H9 (cell line): Measurements from ENCODE around the gene RHOD. TPM values are rescaled to one million over a fixed set of nuclear protein-coding genes. Genes with fewer than 3 reads are reported as not detected.

Experiments used
- DNase-seq: peaks from one replicate; pipeline ENCODE4 v3.0.0-alpha.2; 2017
- H2AFZ ChIP-seq: one replicate; pipeline ENCODE4 v1.6.1; 2013; ENCODE audit warnings: mild to moderate bottlenecking, low read length, control low read depth, moderate library complexity
- H2AK5ac ChIP-seq: 2 replicates; pipeline ENCODE4 v1.6.1; 2013; ENCODE audit warnings: low read length, control low read depth, mixed read lengths; ENCODE audit not compliant: insufficient read length
- H2BK120ac ChIP-seq: one replicate; pipeline ENCODE4 v1.6.1; 2013; ENCODE audit warnings: low read depth, mild to moderate bottlenecking, low read length, control low read depth, inconsistent platforms; ENCODE audit not compliant: poor library complexity, severe bottlenecking
- H2BK12ac ChIP-seq: 2 replicates; pipeline ENCODE4 v1.6.1; 2013; ENCODE audit warnings: low read length, control low read depth, mixed read lengths, low read depth; ENCODE audit not compliant: insufficient read length
- H2BK15ac ChIP-seq: 2 replicates; pipeline ENCODE4 v1.6.1; 2013; ENCODE audit warnings: low read depth, low read length, control low read depth
- H2BK20ac ChIP-seq: one replicate; pipeline ENCODE4 v1.6.1; 2013; ENCODE audit warnings: low read depth, mild to moderate bottlenecking, low read length, control low read depth, inconsistent platforms; ENCODE audit not compliant: poor library complexity, severe bottlenecking
- H2BK5ac ChIP-seq: 2 replicates; pipeline ENCODE4 v1.6.1; 2013; ENCODE audit warnings: low read length, control low read depth, mixed read lengths; ENCODE audit not compliant: insufficient read length
- H3K14ac ChIP-seq: 2 replicates; pipeline ENCODE4 v1.6.1; 2013; ENCODE audit warnings: low read length, control low read depth; ENCODE audit not compliant: insufficient read depth
- H3K18ac ChIP-seq: 2 replicates; pipeline ENCODE4 v1.6.1; 2013; ENCODE audit warnings: low read depth, mild to moderate bottlenecking, mixed read lengths, low read length, control low read depth; ENCODE audit not compliant: insufficient read length
- H3K23ac ChIP-seq: 2 replicates; pipeline ENCODE4 v1.6.1; 2013; ENCODE audit warnings: low read length, control low read depth, mixed read lengths, low read depth; ENCODE audit not compliant: insufficient read length
- H3K23me2 ChIP-seq: 2 replicates; pipeline ENCODE4 v1.6.1; 2013; ENCODE audit warnings: low read depth, mild to moderate bottlenecking, mixed read lengths, low read length, control low read depth; ENCODE audit not compliant: insufficient read length, poor library complexity, severe bottlenecking
- H3K27ac ChIP-seq: 2 replicates; pipeline ENCODE4 v1.5.1; 2013; ENCODE audit warnings: low read length, control low read depth, mixed read lengths, low read depth; ENCODE audit not compliant: insufficient read length
- H3K27me3 ChIP-seq: 2 replicates; pipeline ENCODE4 v1.6.1; 2013; ENCODE audit warnings: low read length, control low read depth, inconsistent platforms; ENCODE audit not compliant: insufficient read depth
- H3K4ac ChIP-seq: 2 replicates; pipeline ENCODE4 v1.6.1; 2013; ENCODE audit warnings: low read depth, mild to moderate bottlenecking, control low read depth, inconsistent platforms, low read length, moderate library complexity
- H3K4me1 ChIP-seq: 2 replicates; pipeline ENCODE4 v1.6.1; 2013; ENCODE audit warnings: low read length, control low read depth, inconsistent platforms; ENCODE audit not compliant: insufficient read depth
- H3K4me2 ChIP-seq: 2 replicates; pipeline ENCODE4 v1.6.1; 2013; ENCODE audit warnings: low read length, control low read depth, mixed read lengths; ENCODE audit not compliant: insufficient read length, insufficient read depth
- H3K56ac ChIP-seq: 2 replicates; pipeline ENCODE4 v1.6.1; 2013; ENCODE audit warnings: low read depth, mild to moderate bottlenecking, mixed read lengths, low read length, control low read depth; ENCODE audit not compliant: insufficient read length
- H3K79me1 ChIP-seq: 2 replicates; pipeline ENCODE4 v1.6.1; 2013; ENCODE audit warnings: low read depth, mild to moderate bottlenecking, moderate library complexity, low read length, control low read depth, inconsistent platforms; ENCODE audit not compliant: insufficient read depth, poor library complexity, severe bottlenecking
- H3K79me2 ChIP-seq: 2 replicates; pipeline ENCODE4 v1.6.1; 2013; ENCODE audit warnings: low read length, control low read depth, inconsistent platforms; ENCODE audit not compliant: insufficient read depth
- H3K9ac ChIP-seq: 2 replicates; pipeline ENCODE4 v1.6.1; 2013; ENCODE audit warnings: low read length, control low read depth, mixed read lengths; ENCODE audit not compliant: insufficient read length; ENCODE audit errors: extremely low read depth
- H3K9me3 ChIP-seq: one replicate; pipeline ENCODE4 v1.6.1; 2013; ENCODE audit warnings: low read depth, low read length, inconsistent platforms; ENCODE audit not compliant: control insufficient read depth
- H3T11ph ChIP-seq: one replicate; pipeline ENCODE4 v1.6.1; 2013; ENCODE audit warnings: mild to moderate bottlenecking, low read length, control low read depth, inconsistent platforms
- H4K20me1 ChIP-seq: one replicate; pipeline ENCODE4 v1.6.1; 2013; ENCODE audit not compliant: control insufficient read depth, insufficient read length, insufficient read depth
- H4K5ac ChIP-seq: 2 replicates; pipeline ENCODE4 v1.6.1; 2013; ENCODE audit warnings: low read depth, mild to moderate bottlenecking, mixed read lengths, low read length, control low read depth; ENCODE audit not compliant: insufficient read length
- H4K8ac ChIP-seq: replicated peaks from 2 replicates; pipeline ENCODE4 v1.6.1; 2013; ENCODE audit warnings: low read length, control low read depth, mixed read lengths, low read depth; ENCODE audit not compliant: insufficient read length
- H4K91ac ChIP-seq: 2 replicates; pipeline ENCODE4 v1.6.1; 2013; ENCODE audit warnings: low read depth, mild to moderate bottlenecking, moderate library complexity, mixed read lengths, low read length, control low read depth; ENCODE audit not compliant: insufficient read length
- H3K27ac Mint-ChIP-seq, 3 experiments: 2 replicates in 2 of 3; 3 replicates in 1 of 3; pipeline ENCODE4 v1.8.0; 2020 to 2021; ENCODE audit warnings: mixed read lengths in 3 of 3, mild to moderate bottlenecking in 1 of 3, moderate library complexity in 1 of 3
- H3K27me3 Mint-ChIP-seq: 2 replicates; pipeline ENCODE4 v1.8.0; 2021; ENCODE audit warnings: low read depth, mild to moderate bottlenecking, moderate library complexity, mixed read lengths
- H3K36me3 Mint-ChIP-seq, 3 experiments: 2 replicates in 2 of 3; 3 replicates in 1 of 3; pipeline ENCODE4 v1.8.0; 2020 to 2021; ENCODE audit warnings: low read depth in 3 of 3, mixed read lengths in 3 of 3; ENCODE audit not compliant: insufficient read depth in 1 of 3
- H3K4me1 Mint-ChIP-seq, 2 experiments: 2 replicates each; pipeline ENCODE4 v1.8.0; 2020; ENCODE audit warnings: mixed read lengths in 2 of 2
- H3K4me3 Mint-ChIP-seq, 2 experiments: 2 replicates in 1 of 2; 3 replicates in 1 of 2; pipeline ENCODE4 v1.8.0; 2020 to 2021; ENCODE audit warnings: mild to moderate bottlenecking in 2 of 2, mixed read lengths in 2 of 2, moderate library complexity in 1 of 2
- H3K9me3 Mint-ChIP-seq, 2 experiments: 2 replicates in 1 of 2; 3 replicates in 1 of 2; pipeline ENCODE4 v1.8.0; 2020; ENCODE audit warnings: mild to moderate bottlenecking in 2 of 2, mixed read lengths in 2 of 2, moderate library complexity in 1 of 2
- CTCF ChIP-seq: fragments of 200-600 bp; sonication (generic); conservative IDR thresholded peaks from 3 replicates; pipeline ENCODE4 v1.8.0; 2021; ENCODE audit warnings: antibody characterized with exemption, mild to moderate bottlenecking
- WGBS: extraction: QIAGEN DNeasy Blood & Tissue Kit; methylation state at CpG from one replicate; pipeline ENCODE4 v1.1.7; 2013; ENCODE audit warnings: missing lambda C conversion rate, low lambda C conversion rate, mixed read lengths; ENCODE audit not compliant: insufficient read length; ENCODE audit errors: extremely low coverage; 5-methylcytosine and 5-hydroxymethylcytosine counted together
- total RNA-seq: library from RNA; stranded (reverse); gene quantifications from 2 replicates; pipeline ENCODE4 v1.2.1, GENCODE V29; 2021

The RHOD gene
- total RNA-seq, 1 experiment from 2014 or later, result 14.8 TPM

- Histone ChIP-seq H3K23me2 (no peaks in the 10 kb centered on the region), H2AK5ac (no peak overlapping the region), H4K5ac (no peak overlapping the region), H4K91ac (no peak overlapping the region), H2BK5ac (no peak overlapping the region), H3K9me3 (no peaks in the 10 kb centered on the region), H3K14ac (no peak overlapping the region), H3K4me2 (no peak overlapping the region), H2AFZ (no peak overlapping the region), H4K20me1 (no peaks in the 10 kb centered on the region), H3T11ph (no peak overlapping the region), H3K18ac (no peak overlapping the region), H3K27me3 (no peaks in the 10 kb centered on the region), H3K79me2 (no peaks in the 10 kb centered on the region), H2BK15ac (no peak overlapping the region), H3K56ac (no peak overlapping the region), H4K8ac (no peak overlapping the region), H2BK120ac (no peak overlapping the region), H3K27ac (no peak overlapping the region), H2BK20ac (no peak overlapping the region), H3K9ac (no peak overlapping the region), H3K4ac (no peak overlapping the region), H3K79me1 (no peaks in the 10 kb centered on the region), H2BK12ac (no peak overlapping the region), H3K4me1 (no peaks in the 10 kb centered on the region), H3K23ac (no peak overlapping the region)
- no CpG with 5 or more reads among the region's 6 CpGs for WGBS
- Mint-ChIP-seq H3K9me3 (no peaks in the 10 kb centered on the region; a peak in 1 of 5 replicates), H3K36me3 (no peaks in the 10 kb centered on the region; a peak in 2 of 7 replicates), H3K27ac (peak overlapping the region in 2 of 3 experiments; percentile 8 to 44; a peak in 2 of 7 replicates), H3K4me1 (peaks cover 4 to 19% of the 10 kb centered on the region in 2 experiments), H3K4me3 (no peak overlapping the region), H3K27me3 (no peaks in the 10 kb centered on the region; the same call in 1 of the 2 replicates)
- DNase-seq, result no peak
- no peak for TF ChIP-seq CTCF
These were observed 19.6 kb downstream of the RHOD start for GRCh38 chr11:67076202-67076601.
